Left cardiac atrium (tissue), 4 donors: Measurements from ENCODE around the gene NHLH1. TPM values are rescaled to one million over a fixed set of nuclear protein-coding genes. Genes with fewer than 3 reads are reported as not detected.

Experiments used
- ATAC-seq, 2 donors: fragments of 200-7000 bp; cut with Tn5 transposase; one replicate each; pipeline ENCODE4 v1.9.1; 2020; ENCODE audit warnings: mild to moderate bottlenecking in 2 of 2, moderate library complexity in 2 of 2
- DNase-seq: peaks from one replicate; pipeline ENCODE4 v3.0.0-alpha.2; 2020
- intact Hi-C, 2 donors: fragments of 100-400 bp; cut with DNase I; formaldehyde crosslinking; loops; one replicate each; pipeline versions ENCODE4 v1.14.1 to v1.15.1; 2022 to 2023
- long read RNA-seq: library from polyadenylated mRNA; unstranded; transcript quantifications from one replicate; pipeline ENCODE4 v2.0.0, GENCODE V29; 2021
- total RNA-seq, 2 donors: library from RNA; stranded (reverse); fragmentation: NEBNext Ultra II Directional; extraction: Animal tissue kit (Norgen Biotek cat#: 25700); gene quantifications; one replicate each; pipeline ENCODE4 v1.2.1, GENCODE V29; 2021
- donor health status: DM: no; HTN: yes; CAD: no.
- donor health status: DM: no; HTN: yes; CAD: no; lungs with severe emphysema.
- donor health status: DM: yes; HTN: yes; CAD: no.
- donor health status: Dilated cardiomyopathy.

NHLH1 gene
- under 1 TPM in 1 of 2 donors, not detected in 1; 0.10 TPM for total RNA-seq
- long read RNA-seq, result 0 reads

GRCh38 chr1:160366731-160367515 lies at the start of gene NHLH1:
NHLH1 (plus strand) TSS chr1:160367071; CDS start chr1:160370732, 3,661 bp downstream.
- intact Hi-C loops, result no loop called here
- ATAC-seq, result no peak
- no peak for DNase-seq

- no peak for ATAC-seq
- intact Hi-C loops, result no loop called here
Observed at GRCh38 chr1:160322831-160323230, 44.0 kb upstream of the NHLH1 start.

GRCh38 chr1:160325252-160325651 lies 41.6 kb upstream of the NHLH1 start:
- intact Hi-C loops, result loop anchor here in 1 of 2 donors (5.0 kb wide), 1 partner anchor 33 kb away; no protein-coding TSS in a partner anchor
- DNase-seq, result no peak
- ATAC-seq, result no peak

More at GRCh38 chr1:160322831-160323230, 44.0 kb upstream of the NHLH1 start:
- DNase-seq, result no peak

- intact Hi-C loops, result loop anchor here in 1 of 2 donors (5.0 kb wide), 1 partner anchor 34 kb away; no protein-coding TSS in a partner anchor
- DNase-seq (no peak), ATAC-seq (no peak)
Observed at GRCh38 chr1:160326418-160326817, 40.5 kb upstream of the NHLH1 start.

GRCh38 chr1:160328184-160328583 lies 38.7 kb upstream of the NHLH1 start:
- no peak for ATAC-seq
- intact Hi-C loops, result loop anchor here in 1 of 2 donors (5.0 kb wide), 1 partner anchor 36 kb away; no protein-coding TSS in a partner anchor
- no peak for DNase-seq

- no peak for DNase-seq
- intact Hi-C loops, result no loop called here
- no peak for ATAC-seq
Observed at GRCh38 chr1:160330119-160330518, 36.8 kb upstream of the NHLH1 start.

- DNase-seq, result no peak
- no peak for ATAC-seq
- intact Hi-C loops, result no loop called here
Observed at GRCh38 chr1:160332516-160332915, 34.4 kb upstream of the NHLH1 start.

- ATAC-seq (no peak), DNase-seq (no peak)
- intact Hi-C loops, result no loop called here
Observed at GRCh38 chr1:160338580-160338979, 28.3 kb upstream of the NHLH1 start.

- DNase-seq (no peak), ATAC-seq (no peak)
- intact Hi-C loops, result loop anchor here in 1 of 2 donors (5.0 to 10.0 kb wide), 2 partner anchors 65 to 243 kb away; partner anchors contain the start of genes IGSF8 and VANGL2
Observed at GRCh38 chr1:160340146-160340545, 26.7 kb upstream of the NHLH1 start.

GRCh38 chr1:160340866-160341265 lies 26.0 kb upstream of the NHLH1 start:
- no peak for ATAC-seq
- intact Hi-C loops, result loop anchor here in 1 of 2 donors (5.0 to 10.0 kb wide), 2 partner anchors 64 to 244 kb away; partner anchors contain the start of genes IGSF8 and VANGL2
- DNase-seq, result no peak

GRCh38 chr1:160342526-160342925 lies 24.3 kb upstream of the NHLH1 start:
- intact Hi-C loops, result loop anchor here in 1 of 2 donors (5.0 to 10.0 kb wide), 2 partner anchors 62 to 245 kb away; partner anchors contain the start of genes IGSF8 and VANGL2
- no peak for DNase-seq
- peak; percentile 6 to 18 for ATAC-seq

GRCh38 chr1:160342953-160343869 lies 23.7 kb upstream of the NHLH1 start, which contains the start of the genes COPA and NCSTN:
COPA (minus strand) TSS chr1:160343250; CDS start chr1:160343170, 80 bp downstream.
NCSTN (plus strand) TSS chr1:160343383; CDS start chr1:160343397, 14 bp downstream.
- intact Hi-C loops, result loop anchor here in 1 of 2 donors (5.0 to 10.0 kb wide), 2 partner anchors 62 to 246 kb away; partner anchors contain the start of genes IGSF8 and VANGL2
- peak; percentile 96 for DNase-seq
- ATAC-seq, result peak; percentile 98 to 99

- intact Hi-C loops, result loop anchor here in 1 of 2 donors (5.0 to 10.0 kb wide), 2 partner anchors 61 to 247 kb away; partner anchors contain the start of genes IGSF8 and VANGL2
- ATAC-seq, result no peak
- no peak for DNase-seq
Observed at GRCh38 chr1:160344241-160344640, 22.6 kb upstream of the NHLH1 start.

GRCh38 chr1:160344936-160345335 lies 21.9 kb upstream of the NHLH1 start:
- DNase-seq, result no peak
- no peak for ATAC-seq
- intact Hi-C loops, result loop anchor here in 1 of 2 donors (5.0 to 10.0 kb wide), 2 partner anchors 60 to 248 kb away; partner anchors contain the start of genes IGSF8 and VANGL2

- intact Hi-C loops, result loop anchor here in 1 of 2 donors (10.0 kb wide), 1 partner anchor 58 kb away; the partner anchor contains the start of gene VANGL2
- no peak for DNase-seq
- ATAC-seq, result no peak
Observed at GRCh38 chr1:160346463-160346862, 20.4 kb upstream of the NHLH1 start.

- intact Hi-C loops, result loop anchor here in 1 of 2 donors (10.0 kb wide), 1 partner anchor 58 kb away; the partner anchor contains the start of gene VANGL2
- DNase-seq, result no peak
- ATAC-seq, result no peak
Observed at GRCh38 chr1:160346958-160347357, 19.9 kb upstream of the NHLH1 start.

- ATAC-seq (peak; percentile 63 to 85), DNase-seq (no peak)
- intact Hi-C loops, result no loop called here
Observed at GRCh38 chr1:160351629-160352028, 15.2 kb upstream of the NHLH1 start.

GRCh38 chr1:160352555-160352954 lies 14.3 kb upstream of the NHLH1 start:
- intact Hi-C loops, result no loop called here
- ATAC-seq (no peak), DNase-seq (no peak)

- no peak for ATAC-seq
- intact Hi-C loops, result no loop called here
- DNase-seq, result no peak
Observed at GRCh38 chr1:160353223-160353622, 13.6 kb upstream of the NHLH1 start.
